HG02623 (cell line): ENCODE data around the gene CDC14B.
"Not testable (repeated sequence)": the region's sequence is repeated elsewhere in the genome, so short reads cannot be mapped to it uniquely, and the experiment has no call there.

Source experiments
- ATAC-seq: cut with Tn5 transposase; IDR thresholded peaks from one replicate; pipeline ENCODE4 v1.9.1; 2021; ENCODE audit warnings: moderate library complexity; ENCODE audit not compliant: unreplicated experiment

Gene CDC14B

DNA sequence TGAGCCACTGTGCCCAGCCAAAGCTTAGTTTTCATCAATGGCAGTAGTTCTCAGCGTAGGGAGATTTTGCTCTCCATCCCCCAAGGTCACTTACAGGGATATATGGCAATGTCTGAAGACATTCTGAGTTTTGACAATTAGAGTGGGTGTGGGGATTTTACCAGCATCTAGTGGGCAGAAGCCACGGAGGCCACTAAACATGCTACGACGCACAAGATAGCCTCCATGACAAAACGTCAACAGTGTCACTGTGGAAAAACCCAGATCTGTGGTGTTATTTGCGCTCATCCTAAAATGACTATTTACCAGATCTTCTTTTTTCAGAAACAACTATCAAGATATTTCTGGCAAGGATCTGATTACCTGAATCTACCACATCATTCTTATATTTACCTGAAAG is 68.2 kb downstream of the CDC14B start:
- ATAC-seq, result no peak

DNA sequence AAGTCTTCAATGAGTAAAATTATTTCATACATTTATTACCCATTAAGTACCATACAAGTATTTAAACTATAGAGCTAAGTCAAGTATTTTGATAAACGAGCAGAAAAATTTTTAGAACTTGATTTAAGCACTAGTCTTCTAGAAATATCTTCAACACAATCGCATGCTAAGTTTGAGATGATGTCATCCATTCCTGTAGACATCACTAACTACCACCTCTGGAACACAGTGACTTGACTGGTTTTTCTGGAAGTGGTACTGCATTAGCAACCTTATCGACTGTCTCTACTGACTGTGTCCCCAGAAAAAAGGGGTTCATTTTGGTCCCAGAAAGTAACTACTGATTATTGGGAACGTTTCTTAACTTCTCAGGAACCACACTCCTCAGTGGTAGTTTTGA is 69.0 kb downstream of the CDC14B start:
- no peak for ATAC-seq

DNA sequence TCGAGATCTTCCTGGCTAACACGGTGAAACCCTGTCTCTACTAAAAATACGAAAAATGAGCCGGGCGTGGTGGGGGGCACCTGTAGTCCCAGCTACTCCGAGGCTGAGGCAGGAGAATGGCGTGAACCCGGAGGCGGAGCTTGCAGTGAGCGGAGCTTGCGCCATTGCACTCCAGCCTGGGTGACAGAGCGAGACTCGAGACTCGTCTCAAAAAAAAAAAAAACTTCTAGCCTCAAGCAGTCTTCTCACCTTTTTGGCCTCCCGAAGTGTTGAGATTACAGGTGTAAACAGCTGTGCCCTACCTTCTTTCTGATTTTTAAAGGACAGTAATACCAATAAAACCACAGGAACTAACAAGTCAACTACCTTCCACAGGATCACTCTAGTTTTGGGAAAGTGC is 76.5 kb downstream of the CDC14B start:
- ATAC-seq, result not testable (repeated sequence)

DNA sequence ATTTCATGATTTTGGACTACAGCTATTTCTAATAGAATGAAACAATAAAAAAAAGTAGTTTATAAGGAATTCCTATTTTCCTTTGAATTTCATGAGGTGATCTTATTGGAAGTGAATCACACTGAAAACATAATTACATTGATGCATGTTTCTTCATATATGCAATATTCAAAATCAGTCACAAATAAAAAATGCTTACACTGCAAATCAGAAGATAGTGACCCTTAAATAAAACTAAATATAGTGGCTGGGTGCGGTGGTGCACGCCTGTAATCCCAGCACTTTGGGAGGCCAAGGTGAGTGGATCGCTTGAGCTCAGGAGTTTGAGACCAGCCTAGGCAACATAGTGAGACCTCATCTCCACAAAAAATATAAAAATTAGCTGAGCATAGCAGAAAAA is 79.5 kb downstream of the CDC14B start:
- ATAC-seq, result no peak

DNA sequence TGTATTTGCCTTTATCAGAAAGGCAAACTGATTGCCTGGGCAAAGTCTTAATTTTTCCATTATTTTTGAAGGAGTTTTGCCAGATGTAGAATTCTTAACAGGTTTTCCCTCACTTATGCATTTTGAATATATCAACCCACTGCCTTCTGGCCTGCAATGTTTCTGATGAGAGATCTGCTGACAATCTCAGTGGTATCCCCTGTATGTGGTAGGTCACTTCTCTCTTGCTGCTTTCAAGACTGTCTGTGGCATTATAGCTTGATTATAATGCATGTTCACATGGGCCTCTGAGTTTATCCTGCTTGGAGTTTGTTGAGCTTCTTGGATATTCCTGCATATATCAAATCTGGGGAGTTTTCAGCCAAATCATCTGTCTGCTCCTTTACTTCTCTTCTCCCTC is 87.5 kb downstream of the CDC14B start:
- ATAC-seq, result no peak

DNA sequence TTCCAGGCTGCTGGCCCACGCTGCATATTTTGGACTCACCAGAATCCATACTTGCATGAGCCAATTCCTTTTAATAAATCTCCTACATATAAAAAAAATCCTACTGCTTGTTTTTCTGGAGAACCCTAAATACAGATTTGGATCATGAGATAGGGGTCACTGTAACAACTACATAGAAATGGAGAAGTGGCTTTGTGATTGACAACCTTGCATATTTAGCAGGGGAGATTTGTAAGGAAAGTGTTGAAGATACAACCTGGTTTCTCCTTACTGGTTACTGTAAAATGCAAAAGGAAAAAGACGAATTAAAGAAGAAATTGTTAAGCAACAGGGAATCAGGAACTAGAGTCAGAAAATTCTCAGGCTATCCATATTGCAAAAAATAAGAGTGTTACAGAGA is 94.9 kb downstream of the CDC14B start:
- no peak for ATAC-seq

DNA sequence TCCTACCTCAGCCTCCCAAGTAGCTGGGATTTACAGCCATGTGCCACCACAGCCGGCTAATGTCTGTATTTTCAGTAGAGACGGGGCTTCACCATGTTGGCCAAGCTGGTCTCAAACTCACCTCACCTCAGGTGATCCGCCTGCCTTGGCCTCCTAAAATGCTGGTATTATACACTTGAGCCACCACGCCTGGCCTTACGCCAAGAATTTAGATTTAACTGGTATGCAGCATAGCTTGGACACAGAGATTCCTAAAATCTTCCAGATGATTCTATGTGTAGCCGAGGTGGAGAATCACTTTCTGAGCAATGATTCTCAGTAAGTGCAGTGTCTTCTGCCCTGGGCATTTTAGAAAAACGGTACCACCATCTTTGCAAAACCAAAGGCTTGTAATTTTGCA is 95.6 kb downstream of the CDC14B start:
- no peak for ATAC-seq

DNA sequence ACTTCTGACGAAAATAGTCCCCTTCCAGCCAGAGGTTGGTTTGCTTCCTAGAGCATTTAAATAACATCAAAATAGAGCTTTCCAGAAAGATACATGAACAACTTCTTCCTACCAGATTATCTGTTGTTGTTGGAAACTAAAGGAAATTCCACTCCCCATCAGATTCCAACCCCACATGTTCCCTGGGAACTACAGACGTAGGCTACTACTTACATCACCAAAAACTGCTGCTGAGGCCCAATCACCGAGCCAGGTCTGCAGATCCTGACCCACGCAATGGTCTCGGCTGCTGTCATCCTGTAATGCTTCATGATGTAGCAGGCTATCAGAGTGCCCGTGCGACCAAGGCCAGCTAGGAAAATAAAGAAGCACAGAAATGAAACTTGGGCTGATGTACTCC is 96.3 kb downstream of the CDC14B start:
- ATAC-seq, result no peak

DNA sequence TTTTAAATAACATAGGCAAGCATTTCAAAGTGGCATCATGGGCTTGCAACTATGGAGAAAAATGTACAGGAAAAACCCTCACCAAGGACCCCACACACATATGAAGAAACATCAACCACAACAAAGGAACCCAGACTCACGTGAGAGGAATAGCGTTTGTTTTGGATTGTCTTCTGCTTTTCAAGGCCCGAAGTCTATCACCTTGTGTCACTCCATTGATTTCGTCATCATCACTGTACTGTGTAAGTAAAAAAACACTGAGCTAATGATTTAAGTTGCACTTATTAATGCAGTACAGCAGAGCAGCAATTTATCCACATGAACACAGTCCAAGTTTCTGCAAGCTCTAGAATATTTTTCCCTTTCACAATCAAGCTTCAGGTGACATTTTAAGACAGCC is 97.3 kb downstream of the CDC14B start:
- ATAC-seq, result no peak

DNA sequence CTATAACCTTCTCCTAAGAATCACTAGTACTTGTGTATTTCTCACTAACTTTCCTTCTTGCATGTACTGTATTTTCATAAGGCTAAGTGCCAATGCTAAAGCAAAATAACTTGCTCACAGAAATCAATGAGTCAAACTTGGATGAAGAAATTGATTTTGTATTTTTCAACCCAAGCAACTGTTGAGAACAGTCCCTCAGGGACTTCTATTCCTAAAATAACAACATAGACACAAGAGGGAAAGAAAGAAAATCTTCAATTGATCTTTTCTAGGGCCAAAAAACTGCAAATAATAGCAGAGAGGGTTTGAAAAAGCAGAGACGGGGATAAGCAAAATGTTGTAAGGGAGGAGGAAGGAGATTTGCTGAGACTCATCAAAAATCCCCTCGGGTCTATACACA is 99.9 kb downstream of the CDC14B start:
- no peak for ATAC-seq

DNA sequence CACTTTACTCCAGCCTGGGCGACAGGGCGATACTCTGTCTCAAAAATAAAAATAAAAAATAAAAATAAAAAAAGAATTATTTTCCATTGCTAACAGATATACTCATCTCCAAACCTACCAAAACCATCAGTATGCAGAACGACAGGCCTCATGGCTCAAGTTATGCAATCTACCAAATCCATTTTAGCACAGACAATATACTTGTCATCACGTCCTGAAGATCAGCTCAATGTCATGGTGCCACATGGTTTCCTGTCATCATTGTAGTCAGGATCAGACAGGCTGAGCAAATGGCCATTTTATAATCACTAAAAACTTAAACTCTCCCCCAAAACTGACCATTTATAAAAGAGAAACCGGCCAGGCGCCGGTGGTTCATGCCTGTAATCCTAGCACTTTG is 100.5 kb downstream of the CDC14B start:
- ATAC-seq, result no peak

DNA sequence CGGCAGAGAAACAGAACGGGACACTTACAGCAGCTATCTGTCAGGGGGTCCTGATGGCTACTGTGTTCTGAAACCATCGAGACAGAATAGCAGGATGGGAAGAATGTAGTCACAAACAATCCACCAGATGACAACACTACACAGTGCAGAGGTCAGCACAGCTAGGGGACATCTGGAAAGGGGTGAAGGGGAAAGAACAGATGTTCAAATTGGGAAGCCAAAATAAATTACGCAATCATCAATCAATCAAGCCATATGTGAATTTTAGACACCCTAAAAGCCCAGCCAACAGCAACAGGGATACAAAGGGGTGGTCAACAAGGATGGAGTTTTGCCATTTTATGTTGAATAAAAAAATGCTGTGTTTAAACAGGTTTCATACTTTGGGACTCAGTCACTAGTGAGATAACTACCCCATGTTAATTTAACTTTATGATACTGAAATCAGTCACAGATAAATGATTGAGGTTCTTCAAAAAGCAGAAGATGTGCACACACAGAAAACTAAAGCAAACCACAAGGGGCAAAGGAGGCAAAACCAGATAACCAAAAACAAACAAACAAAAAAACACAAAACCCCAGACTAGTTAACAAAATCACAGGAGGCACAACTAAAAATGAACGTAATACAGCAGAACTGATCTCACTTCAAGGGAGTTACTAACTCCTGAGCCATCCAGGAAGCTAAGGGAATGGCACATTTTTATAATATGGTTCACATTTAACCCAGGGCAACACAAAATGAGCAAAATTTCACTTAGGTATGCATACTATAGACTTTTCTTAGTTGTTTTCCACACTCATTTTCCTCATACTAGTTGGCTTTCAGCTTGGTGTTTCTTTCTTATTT is 103.8 kb downstream of the CDC14B start:
- no peak for ATAC-seq

DNA sequence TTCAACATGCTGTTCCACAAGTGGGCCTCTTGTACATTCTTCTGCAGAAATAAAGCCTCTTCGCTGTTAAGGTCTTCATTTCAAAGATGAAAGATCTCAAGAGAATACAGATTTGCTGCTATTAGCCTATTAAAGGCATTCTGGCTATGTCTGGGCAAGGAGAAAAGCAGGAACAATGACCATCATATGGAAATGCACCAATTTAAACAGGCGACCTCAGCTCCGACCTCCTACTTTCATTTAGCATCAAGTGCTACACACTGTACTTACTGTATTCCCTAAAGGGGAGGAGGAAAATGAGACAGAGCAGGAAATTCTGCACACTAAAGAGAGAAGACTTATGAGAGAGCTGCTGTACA is 104.9 kb downstream of the CDC14B start:
- ATAC-seq, result no peak

DNA sequence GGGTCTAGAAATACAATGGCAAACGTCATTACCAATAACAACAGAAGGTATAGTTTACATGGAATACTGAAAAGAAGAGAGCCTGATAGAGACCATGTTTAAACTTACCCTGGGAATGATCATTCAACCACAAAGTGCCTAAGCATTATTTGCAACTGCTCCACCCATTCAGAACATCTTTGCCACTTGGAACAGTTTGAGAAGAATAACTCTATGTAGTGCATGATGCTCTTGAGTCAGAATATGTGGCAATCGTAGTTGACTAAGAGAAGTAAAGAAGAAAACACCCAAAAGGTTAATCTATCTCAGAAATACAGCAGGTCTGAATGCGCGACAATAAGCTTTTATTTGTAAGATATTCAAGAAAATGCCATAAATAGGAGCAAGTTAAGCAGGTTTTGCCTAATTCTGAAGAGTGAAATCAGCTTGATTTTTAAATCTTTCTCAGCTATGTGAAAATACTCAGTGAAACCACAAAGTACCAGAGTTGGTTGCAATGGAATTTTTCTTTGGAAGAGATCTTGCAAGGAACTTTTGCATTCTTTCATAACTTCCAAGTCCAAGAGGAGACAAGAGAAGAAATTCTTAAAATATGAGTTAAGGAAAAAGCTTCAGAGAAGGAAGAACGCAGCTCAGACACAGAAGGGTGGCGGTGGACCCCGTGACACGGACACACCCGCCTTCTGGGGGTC is 105.4 kb downstream of the CDC14B start:
- no peak for ATAC-seq

DNA sequence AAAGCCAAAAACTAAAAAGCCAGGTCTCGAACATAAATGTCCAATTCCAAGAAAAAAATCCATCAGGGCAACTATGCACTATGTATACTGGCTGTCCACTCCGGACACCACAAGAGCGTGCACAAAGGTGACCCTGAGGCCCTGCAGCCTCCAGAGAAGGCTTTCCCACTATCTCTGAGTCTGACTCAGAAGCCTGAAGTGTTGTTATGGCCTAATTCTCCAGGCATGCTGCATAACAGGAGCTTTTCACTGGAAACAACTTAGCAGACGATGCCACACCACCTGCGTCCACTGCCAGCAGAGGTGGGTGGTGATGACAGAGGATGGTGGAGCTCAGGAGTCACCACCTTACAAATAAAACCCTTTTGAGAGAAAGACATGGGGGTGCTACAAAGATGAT is 106.0 kb downstream of the CDC14B start:
- no peak for ATAC-seq

DNA sequence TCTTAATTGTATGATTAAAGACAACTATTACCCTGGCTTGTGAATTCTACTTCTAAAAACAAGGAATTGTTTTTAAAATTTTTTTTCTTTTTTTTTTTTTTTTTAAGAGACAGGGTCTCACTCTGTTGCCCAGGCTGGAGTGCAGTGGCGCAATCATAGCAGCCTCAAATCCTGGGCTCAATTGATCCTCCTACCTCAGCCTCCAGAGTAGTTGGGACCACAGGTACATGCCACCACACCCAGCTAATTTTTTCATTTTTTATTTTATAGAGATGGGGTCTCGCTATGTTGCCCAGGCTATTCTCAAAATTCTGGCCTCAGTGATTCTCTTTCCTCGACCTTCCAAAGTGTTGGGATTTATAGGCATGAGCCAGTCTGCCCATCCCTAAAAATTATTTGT is 107.4 kb downstream of the CDC14B start:
- no peak for ATAC-seq

DNA sequence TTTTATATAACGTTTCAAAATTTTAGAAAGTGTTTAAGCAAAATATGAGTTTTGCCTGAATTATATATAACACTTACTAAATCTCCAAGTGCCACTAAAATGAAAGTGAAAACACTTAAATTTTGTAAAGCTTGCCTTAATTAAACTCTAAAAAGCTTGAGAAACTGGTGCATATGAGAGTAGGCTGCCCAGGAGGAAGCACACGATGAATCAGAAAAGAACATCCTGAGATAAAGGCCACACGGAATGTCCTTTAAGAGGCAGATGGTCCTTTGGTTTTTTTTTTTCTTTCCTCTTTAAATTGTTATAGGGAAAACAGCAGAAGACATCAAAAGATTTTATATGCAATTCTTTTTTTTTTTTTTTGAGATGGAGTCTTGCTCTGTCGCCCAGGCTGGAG is 109.4 kb downstream of the CDC14B start:
- no peak for ATAC-seq

DNA sequence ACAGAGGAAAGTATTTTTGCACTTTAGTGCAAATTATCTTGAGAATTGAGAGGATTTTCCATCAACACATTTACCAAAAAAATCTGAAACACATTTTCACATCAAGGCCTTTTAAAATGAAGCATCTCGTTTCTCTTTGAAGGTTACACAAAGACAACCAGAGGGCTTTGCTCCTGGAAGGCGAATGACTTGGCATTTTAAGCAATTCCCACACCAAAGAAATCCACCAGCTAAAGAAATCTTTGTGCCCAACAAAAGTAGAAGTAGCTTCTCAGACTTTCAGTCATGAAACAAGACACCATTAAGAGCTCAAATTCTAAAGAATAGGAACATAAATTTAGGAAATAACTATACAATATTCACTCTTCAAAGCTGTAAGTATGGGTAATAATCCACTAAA is 109.8 kb downstream of the CDC14B start:
- no peak for ATAC-seq

DNA sequence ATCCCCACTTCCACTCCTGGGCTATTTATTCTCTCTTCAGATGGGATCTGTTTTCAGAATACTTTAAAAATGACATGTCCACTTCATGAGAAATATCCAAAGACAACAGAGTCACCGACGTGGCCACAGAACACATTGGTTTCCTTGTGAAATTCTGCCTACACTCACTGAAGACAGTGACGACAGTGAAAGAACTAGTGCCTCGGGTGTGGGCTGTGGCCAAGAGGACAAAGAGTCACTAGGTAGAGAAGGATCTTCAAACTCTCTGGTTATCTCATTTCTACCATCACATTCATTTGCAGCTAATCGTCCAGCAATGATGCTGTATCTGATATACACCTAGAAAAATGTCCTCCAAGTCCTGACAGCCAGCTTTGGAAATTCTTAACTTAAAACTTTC is 110.6 kb downstream of the CDC14B start:
- ATAC-seq, result no peak

DNA sequence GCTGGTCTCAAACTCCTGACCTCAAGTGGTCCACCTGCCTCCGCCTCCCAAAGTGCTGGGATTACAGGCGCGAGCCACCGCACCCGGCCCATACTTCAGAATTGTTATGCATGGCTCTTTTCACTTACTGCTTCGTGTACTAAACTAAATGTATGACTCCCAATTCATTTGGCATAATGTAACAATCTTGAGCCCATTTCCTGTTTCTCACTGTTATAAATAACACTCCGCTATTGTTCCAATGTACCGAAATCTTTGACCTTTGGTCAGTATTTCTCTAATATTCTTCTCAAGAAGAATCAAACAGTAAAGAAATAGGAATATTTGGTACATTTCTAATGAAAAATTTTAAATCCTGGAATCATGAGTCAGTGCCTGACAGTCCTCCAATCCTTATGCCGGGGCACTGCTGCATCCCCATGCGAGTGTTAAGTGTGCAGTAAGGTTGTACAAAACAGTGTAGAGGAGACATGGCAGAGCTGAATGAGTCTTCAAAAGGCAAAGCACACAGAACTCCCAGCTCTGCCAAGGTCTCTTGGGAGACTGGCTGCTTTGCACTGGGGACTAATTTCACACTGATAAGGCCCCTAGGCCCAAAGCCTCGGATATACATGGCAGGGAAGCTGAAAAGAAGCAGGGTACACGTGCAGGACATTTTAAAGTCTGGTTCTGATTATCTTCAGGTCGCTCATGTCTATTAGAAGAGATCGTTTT is 111.3 kb downstream of the CDC14B start:
- no peak for ATAC-seq

DNA sequence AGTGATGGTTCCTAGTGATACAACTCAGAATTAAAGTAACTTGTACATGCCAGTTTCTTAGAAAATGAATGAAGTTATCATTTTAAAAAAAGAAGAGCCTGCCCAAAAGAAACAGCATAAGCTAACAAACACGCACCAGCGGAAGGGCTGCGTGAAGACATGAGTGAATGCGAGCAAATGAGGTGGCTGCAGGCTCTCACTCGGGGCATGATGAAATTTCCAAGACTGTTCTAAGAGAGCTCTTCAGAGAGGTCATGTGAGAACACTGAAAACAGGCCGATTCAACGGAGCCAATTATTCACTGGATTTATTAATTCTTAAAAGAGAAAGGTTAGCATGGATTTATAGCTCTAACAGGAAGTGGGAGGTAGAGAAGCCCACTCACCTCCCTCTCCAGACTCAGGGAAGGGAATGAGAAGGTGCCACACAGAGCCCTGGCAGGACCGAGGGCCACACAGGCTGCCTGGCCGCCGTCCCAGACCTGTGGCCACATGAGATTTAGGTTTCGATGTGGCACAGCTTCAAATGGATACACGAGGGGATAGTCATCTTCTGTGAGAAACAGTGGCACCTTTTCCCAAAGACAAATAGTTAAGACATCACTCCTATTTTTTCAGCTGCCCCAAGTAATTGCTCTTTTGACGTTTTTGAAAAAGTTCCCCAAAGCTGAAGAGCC is 114.2 kb downstream of the CDC14B start:
- ATAC-seq, result no peak

DNA sequence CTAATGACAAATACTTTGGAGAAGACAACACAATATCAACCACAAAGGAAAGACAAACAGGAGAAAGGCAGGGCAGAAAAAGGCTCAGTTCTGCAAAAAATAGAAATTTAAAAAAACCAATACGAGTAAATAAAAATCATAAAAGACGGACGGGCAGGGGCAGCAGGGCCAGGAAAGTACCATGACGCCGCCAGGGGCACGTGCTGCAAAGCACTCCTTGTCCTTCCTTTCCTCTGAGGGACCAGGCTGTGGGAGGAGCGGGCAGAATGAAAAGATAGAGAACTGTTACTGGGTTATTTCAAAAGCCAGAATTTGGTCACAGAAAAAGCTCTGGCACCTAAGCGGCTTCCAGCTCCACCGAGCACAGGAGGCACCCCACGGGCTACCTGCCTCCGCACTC is 115.7 kb downstream of the CDC14B start:
- no peak for ATAC-seq
